RWPE1 (cell line): ENCODE measurements around the gene PNMA8B.

ENCODE experiments used
- CTCF ChIA-PET: fragments of 350-600 bp; sonication (Branson Sonifier 250); formaldehyde crosslinking; extraction: SDS; loops from one replicate; lab custom pipeline; 2021; lab: Yijun Ruan, JAX
- POLR2A ChIA-PET: fragments of 400-600 bp; formaldehyde crosslinking; extraction: SDS; loops from one replicate; lab custom pipeline; 2020; ENCODE audit warnings: antibody characterized with exemption; ENCODE audit not compliant: low non-redundant PET; lab: Yijun Ruan, JAX
- DNase-seq: peaks from one replicate; pipeline ENCODE4 v3.0.0; 2012; ENCODE audit warnings: low spot score
- H3K27ac ChIP-seq: fragments of 450-650 bp; 2 replicates; pipeline ENCODE4 v1.5.1; 2017
- TF ChIP-seq, protein P1 (sequence below): fragments of 450-650 bp; conservative IDR thresholded peaks from 2 replicates; pipeline ENCODE4 v1.5.1; 2017; ENCODE audit warnings: low read depth, mild to moderate bottlenecking

The PNMA8B gene

DNA sequence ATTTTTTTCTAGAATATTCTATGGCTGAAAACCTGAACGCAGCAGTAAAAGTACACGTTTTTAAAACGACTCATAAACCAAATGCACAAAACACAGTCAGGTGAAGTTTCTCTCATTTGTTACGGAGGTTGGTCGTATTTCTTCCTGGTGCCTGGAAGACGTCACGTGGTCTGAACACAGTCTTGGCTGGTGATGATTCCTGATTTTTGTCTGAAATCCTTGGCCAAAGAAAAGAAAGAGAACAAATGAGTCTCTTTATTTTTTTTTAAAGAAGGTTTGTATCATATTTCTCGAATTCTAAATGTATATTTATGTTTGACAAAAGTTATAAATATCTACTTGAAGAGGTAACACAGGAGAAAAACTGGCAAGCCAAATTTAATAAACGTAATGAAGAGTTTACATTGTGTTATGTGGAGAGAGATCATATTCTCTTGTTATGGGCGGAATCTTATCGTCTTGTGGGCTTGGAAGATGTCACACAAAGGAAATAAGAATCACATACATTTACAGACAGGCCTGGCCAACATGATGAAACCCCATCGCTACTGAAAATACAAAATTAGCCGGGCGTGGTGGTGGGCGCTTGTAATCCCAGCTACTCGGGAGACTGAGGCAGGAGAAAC, 14.3 kb downstream of the PNMA8B start:
- CTCF ChIA-PET: interaction anchor here (0.6 to 0.9 kb wide), 2 partner anchors 21 to 804 kb away, joined by 3 to 5 read pairs; no protein-coding TSS in a partner anchor

DNA sequence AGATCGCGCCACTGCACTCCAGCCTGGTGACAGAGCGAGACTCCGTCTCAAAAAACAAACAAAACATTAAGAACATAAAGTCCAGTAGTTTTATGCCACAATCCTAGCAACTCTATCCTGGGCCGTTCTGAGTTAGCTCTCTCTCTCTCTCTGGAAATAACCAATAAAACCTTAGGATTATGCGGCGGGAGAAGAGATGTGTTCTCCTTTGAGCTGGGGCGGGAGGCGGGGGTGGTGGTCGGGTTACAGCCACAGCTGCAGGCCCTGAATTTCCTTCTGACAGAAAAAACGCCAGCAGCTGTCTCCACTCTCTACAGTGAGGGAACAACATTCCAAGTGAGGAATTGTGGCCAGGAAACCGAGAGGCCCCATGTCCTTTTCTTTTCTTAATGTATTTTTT, 15.3 kb downstream of the PNMA8B start:
- no peak overlapping the region for H3K27ac ChIP-seq
- TF ChIP-seq, protein P1, sequence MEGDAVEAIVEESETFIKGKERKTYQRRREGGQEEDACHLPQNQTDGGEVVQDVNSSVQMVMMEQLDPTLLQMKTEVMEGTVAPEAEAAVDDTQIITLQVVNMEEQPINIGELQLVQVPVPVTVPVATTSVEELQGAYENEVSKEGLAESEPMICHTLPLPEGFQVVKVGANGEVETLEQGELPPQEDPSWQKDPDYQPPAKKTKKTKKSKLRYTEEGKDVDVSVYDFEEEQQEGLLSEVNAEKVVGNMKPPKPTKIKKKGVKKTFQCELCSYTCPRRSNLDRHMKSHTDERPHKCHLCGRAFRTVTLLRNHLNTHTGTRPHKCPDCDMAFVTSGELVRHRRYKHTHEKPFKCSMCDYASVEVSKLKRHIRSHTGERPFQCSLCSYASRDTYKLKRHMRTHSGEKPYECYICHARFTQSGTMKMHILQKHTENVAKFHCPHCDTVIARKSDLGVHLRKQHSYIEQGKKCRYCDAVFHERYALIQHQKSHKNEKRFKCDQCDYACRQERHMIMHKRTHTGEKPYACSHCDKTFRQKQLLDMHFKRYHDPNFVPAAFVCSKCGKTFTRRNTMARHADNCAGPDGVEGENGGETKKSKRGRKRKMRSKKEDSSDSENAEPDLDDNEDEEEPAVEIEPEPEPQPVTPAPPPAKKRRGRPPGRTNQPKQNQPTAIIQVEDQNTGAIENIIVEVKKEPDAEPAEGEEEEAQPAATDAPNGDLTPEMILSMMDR: no peak
- CTCF ChIA-PET: interaction anchor here (0.6 to 0.9 kb wide), 2 partner anchors 398 to 803 kb away, joined by 3 to 5 read pairs; no protein-coding TSS in a partner anchor
- no peak for DNase-seq
- POLR2A ChIA-PET: no interaction called here

More for the DNA sequence above, 14.3 kb downstream of the PNMA8B start:
- POLR2A ChIA-PET: no interaction called here
- TF ChIP-seq, protein P1: no peak
- no peak for DNase-seq
- no peak overlapping the region for H3K27ac ChIP-seq

DNA sequence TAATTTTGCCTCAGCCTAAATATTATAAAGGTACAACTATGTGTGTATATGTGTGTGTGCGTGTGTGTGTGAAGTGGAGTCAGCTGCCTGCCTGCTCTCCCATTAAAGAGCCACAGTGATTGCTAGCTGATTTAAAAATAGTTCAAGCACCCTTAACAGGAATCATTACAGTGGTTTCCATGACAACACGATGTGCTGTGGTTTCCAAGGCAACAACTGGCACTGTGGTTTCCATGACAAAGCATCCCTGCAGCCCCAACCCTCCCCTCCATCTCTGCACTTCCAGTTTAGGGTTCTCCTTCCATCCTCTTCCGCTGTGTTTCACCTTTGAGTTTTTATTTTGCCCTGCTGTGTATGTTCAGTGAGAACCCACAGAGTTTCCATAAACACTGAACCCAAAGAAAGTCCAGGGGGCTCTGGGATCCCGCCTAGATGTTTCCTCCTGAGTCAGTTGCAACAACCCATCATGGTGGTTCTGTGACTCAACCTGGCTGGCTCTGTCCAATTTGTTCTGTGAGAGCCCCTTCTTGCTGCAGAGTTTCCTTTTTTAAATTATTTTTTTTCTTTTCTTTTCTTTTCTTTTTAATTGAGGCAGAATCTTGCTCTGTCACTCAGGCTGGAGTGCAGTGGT, 17.2 kb downstream of the PNMA8B start:
- ChIA-PET POLR2A (no interaction called here), CTCF (no interaction called here)
- H3K27ac ChIP-seq: no peak overlapping the region
- TF ChIP-seq, protein P1: no peak
- DNase-seq: no peak

DNA sequence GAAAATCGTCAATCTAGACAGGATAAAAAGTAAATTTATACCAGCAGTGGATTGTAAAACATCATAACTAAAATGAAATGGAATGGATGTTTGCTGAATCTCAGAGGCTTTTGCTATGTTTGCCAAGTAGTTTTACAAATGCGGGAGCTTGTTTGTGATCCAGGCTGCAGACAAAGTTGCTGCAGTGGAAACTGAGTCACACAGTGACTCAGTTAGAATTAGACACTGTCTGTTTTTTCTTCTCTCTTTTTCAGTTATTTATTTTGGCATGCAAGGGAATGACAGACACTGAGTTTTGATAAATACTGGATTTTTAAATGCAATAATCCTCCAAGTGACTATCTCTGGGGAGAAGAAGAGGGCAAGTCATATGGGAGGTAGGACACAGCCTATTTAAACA, 19.7 kb downstream of the PNMA8B start:
- TF ChIP-seq, protein P1: no peak
- H3K27ac ChIP-seq: no peak overlapping the region
- CTCF ChIA-PET: no interaction called here
- DNase-seq: no peak
- POLR2A ChIA-PET: no interaction called here

DNA sequence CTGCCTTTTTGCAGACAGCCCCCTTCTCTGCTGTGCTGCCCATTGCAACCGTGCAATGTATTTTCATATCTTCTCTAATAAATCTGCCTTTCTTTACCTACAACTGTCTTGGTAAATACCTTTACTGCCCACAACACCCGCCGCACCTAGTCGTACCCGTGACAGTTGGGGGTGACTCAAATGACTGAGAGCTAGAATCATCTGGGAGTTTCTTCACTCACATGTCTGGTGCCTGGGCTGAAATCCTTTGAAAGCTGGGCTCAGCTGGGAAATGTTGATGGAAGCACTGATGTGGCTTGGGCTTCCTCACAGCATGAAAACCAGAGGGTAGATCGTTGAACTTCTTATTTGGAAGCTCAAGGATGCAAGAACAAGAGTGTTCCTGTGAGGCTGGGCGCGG, 21.5 kb downstream of the PNMA8B start:
- H3K27ac ChIP-seq: no peak overlapping the region
- ChIA-PET CTCF (interaction anchor here (0.6 kb wide), 2 partner anchors 12 to 74 kb away, joined by 3 to 6 read pairs; no protein-coding TSS in a partner anchor), POLR2A (no interaction called here)
- no peak for DNase-seq
- TF ChIP-seq, protein P1: no peak

DNA sequence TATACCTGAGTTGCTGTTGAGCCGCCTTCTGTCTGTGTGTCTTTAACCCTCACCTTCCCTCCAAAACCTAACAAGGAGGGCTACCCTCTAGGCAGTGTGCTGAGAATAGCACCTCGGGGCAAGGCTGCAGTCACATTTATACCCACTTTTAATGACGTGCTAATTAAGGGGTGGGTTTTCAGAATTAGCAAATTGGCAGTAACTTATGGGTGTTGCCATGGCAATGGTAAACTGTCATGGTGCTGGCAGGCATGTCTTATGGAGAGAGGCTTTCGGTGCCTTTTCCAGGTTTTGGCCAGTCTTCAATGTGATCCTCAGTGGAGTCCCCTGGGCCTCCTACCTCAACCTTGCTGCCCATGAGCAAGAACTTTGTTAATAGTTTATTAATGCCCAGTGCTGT, 23.1 kb downstream of the PNMA8B start:
- TF ChIP-seq, protein P1: no peak
- ChIA-PET POLR2A (no interaction called here), CTCF (interaction anchor here (0.6 kb wide), 1 partner anchor 73 kb away, joined by 5 read pairs; no protein-coding TSS in a partner anchor)
- H3K27ac ChIP-seq: no peak overlapping the region
- no peak for DNase-seq
